H7 (cell line): Measurements from ENCODE around the gene SERPINI2. TPM values are rescaled to one million over a fixed set of nuclear protein-coding genes. Genes with fewer than 3 reads are reported as not detected.

Source experiments
- DNase-seq: peaks from one replicate; pipeline ENCODE4 v3.0.0; 2012
- H3K27me3 ChIP-seq: 2 replicates; pipeline ENCODE4 v1.6.0; 2011; ENCODE audit warnings: mild to moderate bottlenecking, low read length; ENCODE audit not compliant: control insufficient read depth, insufficient read depth
- H3K36me3 ChIP-seq: replicated peaks from 2 replicates; pipeline ENCODE4 v1.5.1; 2011; ENCODE audit warnings: low read length; ENCODE audit not compliant: control insufficient read depth, insufficient read depth
- H3K4me3 ChIP-seq: 2 replicates; pipeline ENCODE4 v1.5.1; 2011; ENCODE audit warnings: low read depth, mild to moderate bottlenecking, control low read depth, low read length, moderate library complexity; ENCODE audit not compliant: insufficient read depth
- total RNA-seq: library from RNA; depleted of rRNA; stranded (reverse); fragments of >200 nt; shearing (Covaris generic); gene quantifications from 2 replicates; pipeline ENCODE4 v1.2.3, GENCODE V29; 2014; rRNA removed

The SERPINI2 gene
- total RNA-seq, 1 experiment from 2014 or later = not detected

GRCh38 chr3:167406876-167407492 lies 66.9 kb downstream of the SERPINI2 start:
- Histone ChIP-seq H3K4me3 (no peak overlapping the region), H3K36me3 (no peaks in the 10 kb centered on the region), H3K27me3 (no peaks in the 10 kb centered on the region)
- DNase-seq = peak; percentile 3

- DNase-seq = no peak
- H3K4me3 ChIP-seq = no peak overlapping the region
- no peaks in the 10 kb centered on the region for H3K36me3 ChIP-seq
- H3K27me3 ChIP-seq = no peaks in the 10 kb centered on the region
These were observed 76.0 kb downstream of the SERPINI2 start for GRCh38 chr3:167397826-167398225.

- Histone ChIP-seq H3K27me3 (no peaks in the 10 kb centered on the region), H3K4me3 (no peak overlapping the region), H3K36me3 (no peaks in the 10 kb centered on the region)
- no peak for DNase-seq
These were observed 77.8 kb downstream of the SERPINI2 start for GRCh38 chr3:167396075-167396474.

- no peak for DNase-seq
- H3K4me3 ChIP-seq = no peak overlapping the region
- H3K36me3 ChIP-seq = no peaks in the 10 kb centered on the region
- H3K27me3 ChIP-seq = no peaks in the 10 kb centered on the region
These were observed 79.8 kb downstream of the SERPINI2 start for GRCh38 chr3:167394003-167394402.

Other genes starting within 250 kb of the SERPINI2 start
- 0.26 and 0.90 TPM in 2 replicates for gene ZBBX, start 93.7 kb downstream of the SERPINI2 start, total RNA-seq
- gene WDR49, start 179.9 kb upstream of the SERPINI2 start, total RNA-seq = 0.07 and 0.35 TPM in 2 replicates